ENCODE results near the gene TRPT1. TPM values are rescaled to one million over a fixed set of nuclear protein-coding genes. Genes with fewer than 3 reads are reported as not detected.
A peak's percentile ranks its signal among the peaks of the same experiment; 100 is the strongest.

The TRPT1 gene
- total RNA-seq, 4 donors from 2014 or later = 80.9 to 231 (median 139) TPM

DNA sequence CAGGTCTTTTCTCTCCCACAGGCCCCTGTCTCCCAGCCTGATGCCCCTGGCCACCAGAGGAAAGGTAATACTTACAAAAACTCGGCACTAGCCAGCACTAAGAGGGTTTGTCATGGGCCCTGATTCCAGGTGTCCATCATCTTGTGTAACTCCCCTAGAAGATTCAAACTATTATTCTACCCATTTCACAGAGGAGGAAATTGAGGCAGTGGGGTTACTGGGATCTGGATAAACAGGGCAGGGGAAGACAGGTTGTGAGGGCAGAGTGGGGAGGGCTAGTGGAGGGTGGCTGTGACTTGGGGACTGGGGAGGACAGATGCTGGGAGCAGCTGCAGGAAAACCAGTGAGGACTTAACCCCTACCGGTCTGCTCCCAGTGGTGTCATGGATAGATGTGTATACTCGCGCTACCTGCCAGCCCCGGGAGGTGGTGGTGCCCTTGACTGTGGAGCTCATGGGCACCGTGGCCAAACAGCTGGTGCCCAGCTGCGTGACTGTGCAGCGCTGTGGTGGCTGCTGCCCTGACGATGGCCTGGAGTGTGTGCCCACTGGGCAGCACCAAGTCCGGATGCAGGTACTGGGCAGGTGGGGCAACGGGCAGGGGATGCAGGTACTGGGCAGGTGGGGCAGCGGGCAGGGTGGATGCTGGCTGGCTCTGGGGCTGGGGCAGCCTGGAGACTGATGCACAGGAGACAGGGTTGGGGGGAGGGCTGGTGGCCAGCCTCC is 9.6 kb upstream of the TRPT1 start:
- in situ Hi-C loops (cut with MboI; ENCODE audit: low sequenced_read_pairs in 4 of 4) = no loop called here
- peaks cover 26% of the 10 kb centered on the region in 2 donors for H3K4me1 ChIP-seq
- DNase-seq = no peak

GRCh38 chr11:64234647-64235379 is 8.8 kb upstream of the TRPT1 start:
- TF ChIP-seq POLR2A (IDR thresholded peaks at IDR 0.05) (peak; percentile 72 to 74), CTCF (IDR thresholded peaks at IDR 0.05 in 4 of 5, conservative IDR thresholded peaks at IDR 0.05 in 1 of 5) (no peak)

More for the DNA sequence above, 9.6 kb upstream of the TRPT1 start:
- Histone ChIP-seq H3K9me3 (no peaks in the 10 kb centered on the region), H3K4me3 (peak overlapping the region; percentile 60 to 73 (median 68)), H3K36me3 (peaks cover 0 to 5% of the 10 kb centered on the region in 2 donors), H3K27me3 (no peaks in the 10 kb centered on the region), H3K27ac (peak overlapping the region; percentile 83 to 90 (median 88))
- no peak for TF ChIP-seq POLR2A (IDR thresholded peaks at IDR 0.05)
- no peak for TF ChIP-seq CTCF (IDR thresholded peaks at IDR 0.05 in 4 of 5, conservative IDR thresholded peaks at IDR 0.05 in 1 of 5)
- ATAC-seq = no peak
- intact Hi-C loops (cut with DNase I; ENCODE audit: low total_unique reads) = no loop called here

DNA sequence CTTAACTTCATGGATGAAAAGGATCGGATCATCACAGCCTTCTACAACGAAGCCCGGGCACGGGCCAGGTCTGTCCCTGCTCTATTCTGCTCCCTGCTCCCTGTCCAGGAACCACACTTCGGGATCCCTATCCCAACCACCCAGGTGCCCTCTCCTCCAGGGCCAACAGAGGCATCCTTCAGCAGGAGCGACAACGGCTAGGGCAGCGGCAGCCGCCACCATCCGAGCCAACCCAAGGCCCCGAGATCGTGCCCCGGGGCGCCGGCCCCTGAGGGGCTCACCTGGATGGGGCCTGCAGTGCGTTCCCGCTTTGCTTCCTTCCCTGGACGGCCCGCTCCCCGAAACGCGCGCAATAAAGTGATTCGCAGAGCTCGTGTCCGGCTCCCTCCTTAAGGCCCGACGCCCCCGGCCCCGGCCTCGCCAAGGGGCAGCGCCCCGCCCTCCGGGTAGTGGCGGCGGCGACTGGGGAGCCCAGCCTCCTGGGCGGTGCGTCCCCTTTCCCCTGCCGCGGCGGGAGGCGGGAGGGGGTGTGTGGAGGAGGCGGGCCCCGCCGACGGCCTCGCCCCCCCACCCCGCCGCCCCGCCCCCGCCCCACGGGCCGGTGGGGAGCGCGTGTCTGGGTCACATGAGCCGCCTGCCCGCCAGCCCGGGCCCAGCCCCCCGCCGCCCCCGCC is 8.1 kb upstream of the TRPT1 start, which contains the start of gene VEGFB:
Gene VEGFB, plus strand, starts transcription at position 672 of the 674 bp plus-strand sequence. CDS start 250 bp downstream, outside the sequence.
- peak within 1 kb of the TSS; percentile 87 to 90 (median 88) for H3K27ac ChIP-seq
- H3K9me3 ChIP-seq = no peaks in the 10 kb centered on the region
- H3K4me3 ChIP-seq = peak within 1 kb of the TSS; percentile 62 to 73 (median 68)
- TF ChIP-seq CTCF (IDR thresholded peaks at IDR 0.05 in 4 of 5, conservative IDR thresholded peaks at IDR 0.05 in 1 of 5) (no peak), POLR2A (IDR thresholded peaks at IDR 0.05) (peak; percentile 29 to 40)
- ATAC-seq (peak; percentile 46 to 58), DNase-seq (peak; percentile 54 to 66)
- peaks cover 26% of the 10 kb centered on the region in 2 donors for H3K4me1 ChIP-seq
- H3K36me3 ChIP-seq = peaks cover 0 to 5% of the 10 kb centered on the region in 2 donors
- no peaks in the 10 kb centered on the region for H3K27me3 ChIP-seq
- in situ Hi-C loops (cut with MboI; ENCODE audit: low sequenced_read_pairs in 4 of 4) (no loop called here), intact Hi-C loops (cut with DNase I; ENCODE audit: low total_unique reads) (no loop called here)

More at GRCh38 chr11:64234647-64235379, 8.8 kb upstream of the TRPT1 start:
- in situ Hi-C loops (cut with MboI; ENCODE audit: low sequenced_read_pairs in 4 of 4) (no loop called here), intact Hi-C loops (cut with DNase I; ENCODE audit: low total_unique reads) (no loop called here)
- DNase-seq (peak in 1 of 2 donors; percentile 56), ATAC-seq (peak; percentile 28 to 47)
- peak overlapping the region; percentile 83 to 90 (median 88) for H3K27ac ChIP-seq
- H3K4me1 ChIP-seq = peaks cover 21 to 23% of the 10 kb centered on the region in 2 donors
- H3K27me3 ChIP-seq = no peaks in the 10 kb centered on the region
- H3K36me3 ChIP-seq = peaks cover 0 to 5% of the 10 kb centered on the region in 2 donors
- H3K9me3 ChIP-seq = no peaks in the 10 kb centered on the region
- H3K4me3 ChIP-seq = peak overlapping the region; percentile 60 to 73 (median 68)

- in situ Hi-C loops (cut with MboI; ENCODE audit: low sequenced_read_pairs in 4 of 4) (no loop called here), intact Hi-C loops (cut with DNase I; ENCODE audit: low total_unique reads) (no loop called here)
- H3K9me3 ChIP-seq = no peaks in the 10 kb centered on the region
- H3K27me3 ChIP-seq = no peaks in the 10 kb centered on the region
- DNase-seq (no peak), ATAC-seq (no peak)
- H3K4me3 ChIP-seq = no peak overlapping the region
- peaks cover 28 to 30% of the 10 kb centered on the region in 2 donors for H3K4me1 ChIP-seq
- H3K36me3 ChIP-seq = no peaks in the 10 kb centered on the region
- peak overlapping the region in 1 of 4 donors; percentile 85 for H3K27ac ChIP-seq
- TF ChIP-seq CTCF (IDR thresholded peaks at IDR 0.05 in 4 of 5, conservative IDR thresholded peaks at IDR 0.05 in 1 of 5) = no peak
- TF ChIP-seq POLR2A (IDR thresholded peaks at IDR 0.05) = no peak
Observed at GRCh38 chr11:64232967-64233315, 7.0 kb upstream of the TRPT1 start.

Data from gastrocnemius medialis (tissue), 4 donors.